ENCODE measurements around the gene PRKD1. TPM values are rescaled to one million over a fixed set of nuclear protein-coding genes. Genes with fewer than 3 reads are reported as not detected.

Gene PRKD1
- polyA plus RNA-seq, 1 of the 3 experiments (the other 2 are of a cell fraction), result 0.07 TPM

DNA sequence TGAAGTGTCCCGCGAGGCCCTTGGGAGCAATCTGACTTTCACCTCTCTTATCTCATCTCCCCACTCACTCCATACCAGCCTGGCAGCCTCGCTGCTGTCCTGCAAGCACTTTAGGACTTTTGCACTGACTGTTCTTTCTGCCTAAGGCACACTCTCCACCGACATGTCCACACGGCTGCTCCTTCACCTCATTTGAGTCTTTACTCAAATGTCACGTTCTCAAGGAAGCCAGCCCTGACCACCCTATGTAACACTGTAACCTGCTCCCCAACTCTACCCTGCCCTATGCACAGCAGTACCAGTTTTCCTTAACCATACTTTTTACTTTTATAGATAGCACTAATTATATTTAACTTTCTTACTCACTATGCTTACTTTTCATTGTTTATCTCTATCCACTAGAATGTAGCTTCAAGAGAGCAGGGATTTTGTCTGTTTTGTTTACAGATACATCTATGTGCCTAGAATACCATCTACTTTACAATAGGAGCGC lies 32.0 kb downstream of the PRKD1 start:
- Histone ChIP-seq H3K9me3 (no peaks in the 10 kb centered on the region), H3K36me3 (replicated peaks in 1 of 2; ENCODE audit: control insufficient read depth in 1 of 2, insufficient read depth in 2 of 2, low read length in 1 of 2) (no peaks in the 10 kb centered on the region), H4K20me1 (ENCODE audit: insufficient read depth) (no peaks in the 10 kb centered on the region), H3K4me1 (ENCODE audit: control insufficient read depth in 1 of 2, insufficient read depth in 2 of 2, low read depth in 1 of 2, low read length in 1 of 2) (no peaks in the 10 kb centered on the region), H3K9ac (no peak overlapping the region), H3K4me2 (no peak overlapping the region), H3F3A (replicated peaks; ENCODE audit: insufficient read depth) (peaks cover 3% of the 10 kb centered on the region), H3K79me2 (ENCODE audit: insufficient read depth) (no peaks in the 10 kb centered on the region), H3K4me3 (ENCODE audit: low read depth in 2 of 2, low read length in 1 of 2) (no peak overlapping the region), H2AFZ (ENCODE audit: low read depth) (no peak overlapping the region), H3K9me2 (no peaks in the 10 kb centered on the region), H3K27ac (ENCODE audit: low read depth in 2 of 2, low read length in 1 of 2) (no peak overlapping the region), H3K27me3 (ENCODE audit: insufficient read depth) (peaks cover 9% of the 10 kb centered on the region; the same call in 1 of the 2 replicates)
- TF ChIP-seq FOXM1 (IDR thresholded peaks at IDR 0.05; ENCODE audit: low read depth) (no peak), SMC3 (IDR thresholded peaks at IDR 0.05; ENCODE audit: low read depth, low read length) (no peak), MXI1 (IDR thresholded peaks at IDR 0.05; ENCODE audit: low read depth, low read length) (no peak), NRF1 (IDR thresholded peaks at IDR 0.05; ENCODE audit: low read depth, low read length) (no peak), MEF2A (IDR thresholded peaks at IDR 0.05; ENCODE audit: borderline replicate concordance, low read depth) (no peak), RCOR1 (IDR thresholded peaks at IDR 0.05; ENCODE audit: low read length) (no peak), EP300 (IDR thresholded peaks at IDR 0.05; ENCODE audit: borderline replicate concordance in 1 of 2, low read depth in 1 of 2, low read length in 1 of 2) (no peak), JUND (IDR thresholded peaks at IDR 0.05) (no peak), TEAD4 (IDR thresholded peaks at IDR 0.05; ENCODE audit: borderline replicate concordance, insufficient read depth) (no peak), POLR2AphosphoS5 (IDR thresholded peaks at IDR 0.05; ENCODE audit: low read depth, low read length) (no peak), YY1 (IDR thresholded peaks at IDR 0.05; ENCODE audit: low read depth) (no peak), TAF1 (IDR thresholded peaks at IDR 0.05; ENCODE audit: borderline replicate concordance, low read depth, low read length) (no peak), EZH2phosphoT487 (IDR thresholded peaks at IDR 0.05; ENCODE audit: borderline replicate concordance, low read depth) (no peak), CTCF (IDR thresholded peaks at IDR 0.05) (no peak), FOSL2 (IDR thresholded peaks at IDR 0.05; ENCODE audit: borderline replicate concordance, low read depth) (no peak), CHD2 (IDR thresholded peaks at IDR 0.05; ENCODE audit: low read length, partially characterized antibody) (no peak), FOXJ3 (CRISPR knock-in tag; IDR thresholded peaks at IDR 0.05) (no peak), TCF12 (IDR thresholded peaks at IDR 0.05) (no peak)
- TF ChIP-seq, protein P1, sequence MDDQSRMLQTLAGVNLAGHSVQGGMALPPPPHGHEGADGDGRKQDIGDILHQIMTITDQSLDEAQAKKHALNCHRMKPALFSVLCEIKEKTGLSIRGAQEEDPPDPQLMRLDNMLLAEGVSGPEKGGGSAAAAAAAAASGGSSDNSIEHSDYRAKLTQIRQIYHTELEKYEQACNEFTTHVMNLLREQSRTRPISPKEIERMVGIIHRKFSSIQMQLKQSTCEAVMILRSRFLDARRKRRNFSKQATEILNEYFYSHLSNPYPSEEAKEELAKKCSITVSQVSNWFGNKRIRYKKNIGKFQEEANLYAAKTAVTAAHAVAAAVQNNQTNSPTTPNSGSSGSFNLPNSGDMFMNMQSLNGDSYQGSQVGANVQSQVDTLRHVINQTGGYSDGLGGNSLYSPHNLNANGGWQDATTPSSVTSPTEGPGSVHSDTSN (IDR thresholded peaks at IDR 0.05), result no peak
- TF ChIP-seq, protein P2, sequence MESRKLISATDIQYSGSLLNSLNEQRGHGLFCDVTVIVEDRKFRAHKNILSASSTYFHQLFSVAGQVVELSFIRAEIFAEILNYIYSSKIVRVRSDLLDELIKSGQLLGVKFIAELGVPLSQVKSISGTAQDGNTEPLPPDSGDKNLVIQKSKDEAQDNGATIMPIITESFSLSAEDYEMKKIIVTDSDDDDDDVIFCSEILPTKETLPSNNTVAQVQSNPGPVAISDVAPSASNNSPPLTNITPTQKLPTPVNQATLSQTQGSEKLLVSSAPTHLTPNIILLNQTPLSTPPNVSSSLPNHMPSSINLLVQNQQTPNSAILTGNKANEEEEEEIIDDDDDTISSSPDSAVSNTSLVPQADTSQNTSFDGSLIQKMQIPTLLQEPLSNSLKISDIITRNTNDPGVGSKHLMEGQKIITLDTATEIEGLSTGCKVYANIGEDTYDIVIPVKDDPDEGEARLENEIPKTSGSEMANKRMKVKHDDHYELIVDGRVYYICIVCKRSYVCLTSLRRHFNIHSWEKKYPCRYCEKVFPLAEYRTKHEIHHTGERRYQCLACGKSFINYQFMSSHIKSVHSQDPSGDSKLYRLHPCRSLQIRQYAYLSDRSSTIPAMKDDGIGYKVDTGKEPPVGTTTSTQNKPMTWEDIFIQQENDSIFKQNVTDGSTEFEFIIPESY (IDR thresholded peaks at IDR 0.05; ENCODE audit: borderline replicate concordance, low read depth), result no peak
- CTCF ChIA-PET, result interaction anchor here (0.9 kb wide), 1 partner anchor 9 kb away, joined by 3 read pairs; no protein-coding TSS in a partner anchor
- 4% methylated on average over 7 of the region's 7 CpGs for WGBS (ENCODE audit: low lambda C conversion rate)
- no peak for DNase-seq
- POLR2A ChIA-PET, result no interaction called here

Data from SK-N-SH (cell line).